Stomach (tissue), 9 donors: Measurements from ENCODE around the gene KRTAP10-4. TPM values are rescaled to one million over a fixed set of nuclear protein-coding genes. Genes with fewer than 3 reads are reported as not detected.

Source experiments
- DNase-seq, 2 donors: peaks; one replicate each; pipeline versions ENCODE4 v3.0.0 to v3.0.0-alpha.2; 2013 to 2019
- H3K27ac ChIP-seq, 5 donors: fragments of 200-600 bp in 4 of 5; sonication (generic) in 4 of 5; one replicate each; pipeline ENCODE4 v1.5.1; 2013 to 2019; ENCODE audit warnings: mild to moderate bottlenecking in 1 of 5, moderate library complexity in 1 of 5
- H3K27me3 ChIP-seq, 3 donors: fragments of 200-600 bp; sonication (generic); one replicate each; pipeline ENCODE4 v1.5.1; 2017 to 2019; ENCODE audit warnings: mixed run types in 1 of 3
- H3K36me3 ChIP-seq, 4 donors: fragments of 200-600 bp; sonication (generic); 1 replicate in 3 of 4; 2 replicates in 1 of 4; pipeline ENCODE4 v1.5.1; 2016 to 2019
- H3K4me1 ChIP-seq, 4 donors: fragments of 200-600 bp; sonication (generic); one replicate each; pipeline ENCODE4 v1.5.1; 2016 to 2019
- H3K4me3 ChIP-seq, 4 donors: fragments of 200-600 bp; sonication (generic) in 3 of 4; one replicate each; pipeline ENCODE4 v1.5.1; 2016 to 2019; ENCODE audit warnings: mild to moderate bottlenecking in 1 of 4
- H3K9me3 ChIP-seq, 4 donors: fragments of 200-600 bp; sonication (generic); one replicate each; pipeline ENCODE4 v1.5.1; 2016 to 2019
- EP300 ChIP-seq: sonication (generic); formaldehyde crosslinking; IDR thresholded peaks from one replicate; pipeline ENCODE4 v1.6.1; 2017; ENCODE audit warnings: antibody characterized with exemption
- POLR2A ChIP-seq, 4 donors: fragments of 450-650 bp; IDR thresholded peaks; one replicate each; pipeline ENCODE4 v1.6.1; 2016; ENCODE audit warnings: antibody characterized with exemption in 4 of 4, control low read depth in 2 of 4, mild to moderate bottlenecking in 1 of 4, moderate library complexity in 1 of 4
- POLR2AphosphoS5 ChIP-seq, 3 donors: sonication (generic); formaldehyde crosslinking; IDR thresholded peaks; one replicate each; pipeline ENCODE4 v1.6.1; 2016; ENCODE audit warnings: antibody characterized with exemption in 3 of 3
- WGBS, 5 donors: extraction: QIAGEN DNeasy Blood & Tissue Kit in 3 of 5; methylation state at CpG; one replicate each; pipeline versions ENCODE4 v1.1.5 to v1.1.7; 2013 to 2018; 5-methylcytosine and 5-hydroxymethylcytosine counted together
- intact Hi-C: fragments of 100-400 bp; cut with DNase I; formaldehyde crosslinking; loops from one replicate; pipeline ENCODE4 v1.15.1; 2023; ENCODE audit warnings: low total_unique reads
- polyA plus RNA-seq, 3 donors: library from polyadenylated mRNA; stranded (reverse); fragments of 200-250 nt; gene quantifications; one replicate each; pipeline ENCODE4 v1.2.3, GENCODE V29; 2013
- total RNA-seq, 5 donors: library from RNA; depleted of rRNA; stranded (reverse); fragments of >200 nt; gene quantifications; one replicate each; pipeline versions ENCODE4 v1.1.0 to v1.2.3, GENCODE V29; 2014 to 2016
- TF ChIP-seq, protein P1 (sequence below), 7 experiments: fragments of 450-650 bp in 4 of 7; fragments of 200-600 bp in 3 of 7; sonication (generic) in 3 of 7; IDR thresholded peaks; one replicate each; pipeline ENCODE4 v1.5.1; 2016 to 2019; ENCODE audit warnings: antibody characterized with exemption in 7 of 7, control low read depth in 2 of 7, mild to moderate bottlenecking in 1 of 7
- donor health status: healthy with polysubstance abuse.
- donor health status: Bipolar disorder and iron deficiency.
- donor health status: healthy.

KRTAP10-4 gene
- total and polyA plus RNA-seq, 8 donors = not detected

DNA sequence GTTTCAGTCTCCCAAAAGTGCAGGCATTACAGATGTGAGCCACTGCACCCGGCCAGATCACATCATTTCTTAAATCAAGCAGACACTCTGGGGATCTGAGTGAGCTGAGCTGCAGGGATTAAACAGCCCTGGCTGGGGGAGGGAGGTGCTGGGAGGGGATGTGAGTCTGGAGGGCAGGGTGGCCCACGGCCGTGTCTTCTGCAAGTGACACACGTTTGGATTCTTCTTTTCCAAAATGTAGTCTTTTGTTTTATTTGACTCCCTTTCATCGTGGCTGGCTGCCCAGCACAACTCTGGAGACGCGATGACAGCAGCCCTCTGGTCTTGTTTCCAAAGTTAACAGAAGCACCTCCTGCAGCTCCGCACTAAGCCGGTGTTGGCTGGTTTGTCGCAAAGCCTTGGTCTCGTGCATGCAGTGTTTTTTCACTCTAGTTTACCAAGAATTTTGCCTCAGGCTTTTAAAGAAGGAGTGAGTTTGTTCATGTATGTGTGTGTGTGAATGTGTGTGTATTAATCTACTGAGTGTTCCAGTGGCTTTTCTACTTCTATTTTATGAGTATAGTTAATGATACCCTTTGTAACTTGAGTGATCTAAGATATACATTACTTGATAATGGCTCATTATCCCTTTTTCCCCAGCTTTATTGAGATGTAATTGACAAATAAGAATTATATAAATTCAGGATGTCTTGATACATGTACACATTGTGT lies 9.7 kb downstream of the KRTAP10-4 start:
- H3K36me3 ChIP-seq = no peaks in the 10 kb centered on the region
- H3K4me1 ChIP-seq = no peaks in the 10 kb centered on the region
- peaks cover 0 to 30% (median 17%) of the 10 kb centered on the region in 4 donors for H3K9me3 ChIP-seq
- peaks cover 0 to 53% (median 6%) of the 10 kb centered on the region in 3 donors for H3K27me3 ChIP-seq
- no peak for TF ChIP-seq POLR2A (IDR thresholded peaks at IDR 0.05)
- TF ChIP-seq, protein P1, sequence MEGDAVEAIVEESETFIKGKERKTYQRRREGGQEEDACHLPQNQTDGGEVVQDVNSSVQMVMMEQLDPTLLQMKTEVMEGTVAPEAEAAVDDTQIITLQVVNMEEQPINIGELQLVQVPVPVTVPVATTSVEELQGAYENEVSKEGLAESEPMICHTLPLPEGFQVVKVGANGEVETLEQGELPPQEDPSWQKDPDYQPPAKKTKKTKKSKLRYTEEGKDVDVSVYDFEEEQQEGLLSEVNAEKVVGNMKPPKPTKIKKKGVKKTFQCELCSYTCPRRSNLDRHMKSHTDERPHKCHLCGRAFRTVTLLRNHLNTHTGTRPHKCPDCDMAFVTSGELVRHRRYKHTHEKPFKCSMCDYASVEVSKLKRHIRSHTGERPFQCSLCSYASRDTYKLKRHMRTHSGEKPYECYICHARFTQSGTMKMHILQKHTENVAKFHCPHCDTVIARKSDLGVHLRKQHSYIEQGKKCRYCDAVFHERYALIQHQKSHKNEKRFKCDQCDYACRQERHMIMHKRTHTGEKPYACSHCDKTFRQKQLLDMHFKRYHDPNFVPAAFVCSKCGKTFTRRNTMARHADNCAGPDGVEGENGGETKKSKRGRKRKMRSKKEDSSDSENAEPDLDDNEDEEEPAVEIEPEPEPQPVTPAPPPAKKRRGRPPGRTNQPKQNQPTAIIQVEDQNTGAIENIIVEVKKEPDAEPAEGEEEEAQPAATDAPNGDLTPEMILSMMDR (IDR thresholded peaks at IDR 0.05) = no peak
- TF ChIP-seq POLR2AphosphoS5 (IDR thresholded peaks at IDR 0.05) = no peak
- TF ChIP-seq EP300 = no peak
- no peak overlapping the region for H3K4me3 ChIP-seq
- H3K27ac ChIP-seq = no peak overlapping the region
- peak in 1 of 2 donors; percentile 45 for DNase-seq
- 18 to 29% (median 20%) methylated on average over 11 of the region's 11 CpGs for WGBS, 5 donors
- intact Hi-C loops = no loop called here

DNA sequence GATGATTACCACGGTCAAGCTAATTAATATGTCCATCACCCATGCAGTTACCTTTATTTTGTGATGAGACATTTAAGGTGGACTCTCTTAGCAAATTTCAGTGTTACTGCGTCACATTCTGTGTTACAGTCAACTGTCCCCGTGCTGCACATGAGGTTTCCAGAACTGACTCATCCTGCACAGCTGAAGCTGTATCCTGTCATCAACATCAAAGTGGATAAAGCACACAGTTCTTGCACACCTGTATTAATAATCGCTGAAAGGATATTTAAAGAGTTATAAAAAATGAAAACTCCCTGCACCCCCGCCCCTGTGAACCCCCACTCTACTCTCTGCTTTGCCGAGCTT lies 10.2 kb downstream of the KRTAP10-4 start:
- Histone ChIP-seq H3K36me3 (no peaks in the 10 kb centered on the region), H3K4me3 (no peak overlapping the region), H3K9me3 (peaks cover 0 to 30% (median 17%) of the 10 kb centered on the region in 4 donors), H3K4me1 (no peaks in the 10 kb centered on the region), H3K27me3 (peaks cover 0 to 50% (median 6%) of the 10 kb centered on the region in 3 donors), H3K27ac (no peak overlapping the region)
- no peak for DNase-seq
- TF ChIP-seq POLR2AphosphoS5 (IDR thresholded peaks at IDR 0.05) = no peak
- TF ChIP-seq POLR2A (IDR thresholded peaks at IDR 0.05) = no peak
- no peak for TF ChIP-seq EP300
- TF ChIP-seq, protein P1 (IDR thresholded peaks at IDR 0.05) = no peak
- 69 to 75% (median 72%) methylated on average over 6 of the region's 6 CpGs for WGBS, 5 donors
- intact Hi-C loops = no loop called here

DNA sequence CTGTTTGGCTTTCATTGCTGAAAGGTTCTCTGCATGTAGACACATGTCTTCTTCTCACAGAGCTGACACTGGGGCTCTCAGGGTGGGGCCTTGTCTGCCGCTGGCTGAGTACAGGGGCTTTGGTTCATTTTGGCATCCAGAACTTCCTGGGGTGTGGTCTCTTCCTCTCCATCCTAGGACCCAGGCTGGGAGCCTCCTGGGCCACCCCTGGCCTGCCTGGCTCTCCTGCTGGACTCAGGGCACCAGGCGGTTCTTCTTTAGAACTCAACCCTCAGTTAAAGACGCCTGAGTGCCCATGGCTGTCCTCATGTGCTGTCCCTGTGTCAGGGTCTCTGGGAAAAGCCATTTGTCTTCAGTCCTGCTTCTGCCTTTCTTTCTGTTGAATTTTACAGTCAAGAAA lies 12.4 kb downstream of the KRTAP10-4 start:
- WGBS, 5 donors = 76 to 86% (median 79%) methylated on average over 2 to 3 of the region's 3 CpGs
- no peaks in the 10 kb centered on the region for H3K4me1 ChIP-seq
- H3K36me3 ChIP-seq = no peaks in the 10 kb centered on the region
- H3K9me3 ChIP-seq = peaks cover 0 to 20% (median 12%) of the 10 kb centered on the region in 4 donors
- no peak for DNase-seq
- peaks cover 0 to 55% (median 6%) of the 10 kb centered on the region in 3 donors for H3K27me3 ChIP-seq
- H3K4me3 ChIP-seq = no peak overlapping the region
- H3K27ac ChIP-seq = no peak overlapping the region
- TF ChIP-seq POLR2AphosphoS5 (IDR thresholded peaks at IDR 0.05) (no peak), POLR2A (IDR thresholded peaks at IDR 0.05) (no peak), EP300 (no peak)
- TF ChIP-seq, protein P1 (IDR thresholded peaks at IDR 0.05) = no peak
- intact Hi-C loops = no loop called here

DNA sequence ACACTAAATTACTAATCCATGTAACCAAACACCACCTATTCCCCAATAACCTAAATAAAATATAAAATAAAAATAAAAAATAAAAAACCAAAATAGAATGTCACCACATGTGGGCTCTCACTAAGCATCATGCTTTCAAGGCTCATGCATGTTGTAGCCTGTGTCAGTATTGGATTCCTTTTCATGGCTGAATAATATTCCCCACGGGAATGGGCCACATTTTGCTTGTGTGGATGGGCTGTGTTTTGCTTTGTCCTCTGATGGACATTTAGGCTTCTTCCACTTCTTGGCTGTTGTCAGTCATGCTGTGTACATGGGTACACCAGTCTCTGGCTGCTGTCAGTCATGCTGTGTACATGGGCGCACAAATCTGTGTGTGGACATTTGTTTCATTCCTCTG lies 15.6 kb downstream of the KRTAP10-4 start:
- Histone ChIP-seq H3K27me3 (peaks cover 0 to 66% (median 10%) of the 10 kb centered on the region in 3 donors), H3K9me3 (peaks cover 0 to 8% (median 0%) of the 10 kb centered on the region in 4 donors), H3K4me3 (no peak overlapping the region), H3K27ac (no peak overlapping the region), H3K36me3 (no peaks in the 10 kb centered on the region), H3K4me1 (no peaks in the 10 kb centered on the region)
- intact Hi-C loops = no loop called here
- TF ChIP-seq POLR2A (IDR thresholded peaks at IDR 0.05) = no peak
- TF ChIP-seq, protein P1 (IDR thresholded peaks at IDR 0.05) = no peak
- TF ChIP-seq EP300 = no peak
- TF ChIP-seq POLR2AphosphoS5 (IDR thresholded peaks at IDR 0.05) = no peak
- DNase-seq = no peak
- WGBS, 5 donors = 83 to 100% (median 93%) methylated on average over 2 of the region's 2 CpGs
